Stomach (tissue), 9 donors: ENCODE measurements around the gene ZBTB2. TPM values are rescaled to one million over a fixed set of nuclear protein-coding genes. Genes with fewer than 3 reads are reported as not detected.

Experiments used
- DNase-seq, 2 donors: peaks; one replicate each; pipeline versions ENCODE4 v3.0.0 to v3.0.0-alpha.2; 2013 to 2019
- H3K27ac ChIP-seq, 5 donors: fragments of 200-600 bp in 4 of 5; sonication (generic) in 4 of 5; one replicate each; pipeline ENCODE4 v1.5.1; 2013 to 2019; ENCODE audit warnings: mild to moderate bottlenecking in 1 of 5, moderate library complexity in 1 of 5
- H3K27me3 ChIP-seq, 3 donors: fragments of 200-600 bp; sonication (generic); one replicate each; pipeline ENCODE4 v1.5.1; 2017 to 2019; ENCODE audit warnings: mixed run types in 1 of 3
- H3K36me3 ChIP-seq, 4 donors: fragments of 200-600 bp; sonication (generic); 1 replicate in 3 of 4; 2 replicates in 1 of 4; pipeline ENCODE4 v1.5.1; 2016 to 2019
- H3K4me1 ChIP-seq, 4 donors: fragments of 200-600 bp; sonication (generic); one replicate each; pipeline ENCODE4 v1.5.1; 2016 to 2019
- H3K4me3 ChIP-seq, 4 donors: fragments of 200-600 bp; sonication (generic) in 3 of 4; one replicate each; pipeline ENCODE4 v1.5.1; 2016 to 2019; ENCODE audit warnings: mild to moderate bottlenecking in 1 of 4
- H3K9me3 ChIP-seq, 4 donors: fragments of 200-600 bp; sonication (generic); one replicate each; pipeline ENCODE4 v1.5.1; 2016 to 2019
- EP300 ChIP-seq: sonication (generic); formaldehyde crosslinking; IDR thresholded peaks from one replicate; pipeline ENCODE4 v1.6.1; 2017; ENCODE audit warnings: antibody characterized with exemption
- POLR2A ChIP-seq, 4 donors: fragments of 450-650 bp; IDR thresholded peaks; one replicate each; pipeline ENCODE4 v1.6.1; 2016; ENCODE audit warnings: antibody characterized with exemption in 4 of 4, control low read depth in 2 of 4, mild to moderate bottlenecking in 1 of 4, moderate library complexity in 1 of 4
- POLR2AphosphoS5 ChIP-seq, 3 donors: sonication (generic); formaldehyde crosslinking; IDR thresholded peaks; one replicate each; pipeline ENCODE4 v1.6.1; 2016; ENCODE audit warnings: antibody characterized with exemption in 3 of 3
- WGBS, 5 donors: extraction: QIAGEN DNeasy Blood & Tissue Kit in 3 of 5; methylation state at CpG; one replicate each; pipeline versions ENCODE4 v1.1.5 to v1.1.7; 2013 to 2018; 5-methylcytosine and 5-hydroxymethylcytosine counted together
- intact Hi-C: fragments of 100-400 bp; cut with DNase I; formaldehyde crosslinking; loops from one replicate; pipeline ENCODE4 v1.15.1; 2023; ENCODE audit warnings: low total_unique reads
- polyA plus RNA-seq, 3 donors: library from polyadenylated mRNA; stranded (reverse); fragments of 200-250 nt; gene quantifications; one replicate each; pipeline ENCODE4 v1.2.3, GENCODE V29; 2013
- total RNA-seq, 5 donors: library from RNA; depleted of rRNA; stranded (reverse); fragments of >200 nt; gene quantifications; one replicate each; pipeline versions ENCODE4 v1.1.0 to v1.2.3, GENCODE V29; 2014 to 2016
- TF ChIP-seq, protein P1 (sequence below), 7 experiments: fragments of 450-650 bp in 4 of 7; fragments of 200-600 bp in 3 of 7; sonication (generic) in 3 of 7; IDR thresholded peaks; one replicate each; pipeline ENCODE4 v1.5.1; 2016 to 2019; ENCODE audit warnings: antibody characterized with exemption in 7 of 7, control low read depth in 2 of 7, mild to moderate bottlenecking in 1 of 7
- donor health status: healthy with polysubstance abuse.
- donor health status: Bipolar disorder and iron deficiency.
- donor health status: healthy.

The ZBTB2 gene
- total and polyA plus RNA-seq, 8 donors, result 0.89 to 19.1 (median 7.5) TPM

DNA sequence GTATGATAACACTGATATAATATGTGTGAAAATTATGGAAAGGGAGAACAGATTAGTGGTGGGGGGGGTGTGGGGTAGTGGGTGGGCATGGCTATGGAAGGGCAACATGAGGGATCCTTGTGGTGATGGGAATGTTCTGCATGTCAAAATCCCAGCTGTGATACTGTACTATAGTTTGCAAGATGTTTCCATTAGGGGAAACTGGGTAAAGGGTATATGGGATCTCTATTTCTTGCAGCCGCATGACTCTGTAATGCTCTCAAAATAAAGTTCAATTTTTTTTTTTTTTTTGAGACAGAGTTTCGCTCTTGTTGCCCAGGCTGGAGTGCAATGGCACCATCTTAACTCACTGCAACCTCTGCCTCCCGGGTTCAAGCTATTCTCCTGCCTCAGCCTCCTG is 14.3 kb downstream of the ZBTB2 start:
- H3K9me3 ChIP-seq, result no peaks in the 10 kb centered on the region
- peaks cover 0 to 21% (median 12%) of the 10 kb centered on the region in 4 donors for H3K4me1 ChIP-seq
- intact Hi-C loops, result no loop called here
- H3K27me3 ChIP-seq, result no peaks in the 10 kb centered on the region
- peaks cover 0 to 11% (median 8%) of the 10 kb centered on the region in 4 donors for H3K36me3 ChIP-seq
- WGBS, 5 donors, result 67 to 85% (median 79%) methylated on average over 3 of the region's 3 CpGs
- DNase-seq, result no peak
- H3K27ac ChIP-seq, result no peak overlapping the region
- H3K4me3 ChIP-seq, result no peak overlapping the region
- TF ChIP-seq POLR2AphosphoS5 (IDR thresholded peaks at IDR 0.05) (no peak), POLR2A (IDR thresholded peaks at IDR 0.05) (no peak)
- TF ChIP-seq, protein P1, sequence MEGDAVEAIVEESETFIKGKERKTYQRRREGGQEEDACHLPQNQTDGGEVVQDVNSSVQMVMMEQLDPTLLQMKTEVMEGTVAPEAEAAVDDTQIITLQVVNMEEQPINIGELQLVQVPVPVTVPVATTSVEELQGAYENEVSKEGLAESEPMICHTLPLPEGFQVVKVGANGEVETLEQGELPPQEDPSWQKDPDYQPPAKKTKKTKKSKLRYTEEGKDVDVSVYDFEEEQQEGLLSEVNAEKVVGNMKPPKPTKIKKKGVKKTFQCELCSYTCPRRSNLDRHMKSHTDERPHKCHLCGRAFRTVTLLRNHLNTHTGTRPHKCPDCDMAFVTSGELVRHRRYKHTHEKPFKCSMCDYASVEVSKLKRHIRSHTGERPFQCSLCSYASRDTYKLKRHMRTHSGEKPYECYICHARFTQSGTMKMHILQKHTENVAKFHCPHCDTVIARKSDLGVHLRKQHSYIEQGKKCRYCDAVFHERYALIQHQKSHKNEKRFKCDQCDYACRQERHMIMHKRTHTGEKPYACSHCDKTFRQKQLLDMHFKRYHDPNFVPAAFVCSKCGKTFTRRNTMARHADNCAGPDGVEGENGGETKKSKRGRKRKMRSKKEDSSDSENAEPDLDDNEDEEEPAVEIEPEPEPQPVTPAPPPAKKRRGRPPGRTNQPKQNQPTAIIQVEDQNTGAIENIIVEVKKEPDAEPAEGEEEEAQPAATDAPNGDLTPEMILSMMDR (IDR thresholded peaks at IDR 0.05), result no peak

DNA sequence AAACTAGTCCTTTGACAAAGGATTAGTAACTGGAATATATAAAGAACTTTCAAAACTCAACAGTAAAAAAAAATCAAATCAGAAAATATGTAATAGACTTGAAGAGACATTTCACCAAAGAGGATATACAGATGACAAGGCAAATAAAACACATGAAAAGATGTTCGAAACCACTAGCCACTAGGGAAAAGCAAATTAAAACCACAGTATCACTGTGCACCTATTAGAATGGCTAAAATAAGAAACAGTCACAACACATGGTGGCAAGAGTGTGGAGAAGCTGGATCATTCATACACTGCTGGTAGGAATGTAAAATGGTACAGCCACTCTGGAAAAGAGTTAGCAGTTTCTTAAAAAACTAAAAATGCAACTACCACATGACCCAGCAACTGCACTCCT is 14.9 kb downstream of the ZBTB2 start:
- TF ChIP-seq, protein P1 (IDR thresholded peaks at IDR 0.05), result no peak
- TF ChIP-seq EP300, result no peak
- no peak for TF ChIP-seq POLR2AphosphoS5 (IDR thresholded peaks at IDR 0.05)
- TF ChIP-seq POLR2A (IDR thresholded peaks at IDR 0.05), result no peak
- Histone ChIP-seq H3K4me1 (peaks cover 0 to 21% (median 12%) of the 10 kb centered on the region in 4 donors), H3K36me3 (peaks cover 2 to 18% (median 15%) of the 10 kb centered on the region in 4 donors), H3K27ac (no peak overlapping the region), H3K9me3 (no peaks in the 10 kb centered on the region), H3K4me3 (no peak overlapping the region), H3K27me3 (no peaks in the 10 kb centered on the region)
- 81 to 91% (median 82%) methylated on average over 1 of the region's 1 CpG for WGBS, 5 donors
- intact Hi-C loops, result no loop called here
- DNase-seq, result no peak

DNA sequence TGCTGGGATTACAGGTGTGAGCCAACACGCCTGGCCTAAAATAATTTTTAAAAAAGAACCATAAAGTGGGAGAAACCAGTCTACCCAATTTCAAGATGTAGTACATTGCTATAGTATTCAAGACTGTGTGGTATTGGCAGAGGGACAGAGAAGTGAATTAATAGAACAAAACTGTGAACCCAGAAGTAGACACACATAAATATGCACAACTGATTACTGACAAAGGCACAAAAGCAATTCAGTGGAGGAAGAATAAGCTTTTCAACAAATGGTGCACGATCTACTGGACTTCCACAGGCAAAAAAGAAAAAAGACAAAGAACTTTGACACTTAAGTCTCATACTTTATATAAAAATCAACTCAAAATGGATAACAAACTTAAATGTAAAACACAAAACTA is 15.5 kb downstream of the ZBTB2 start:
- Histone ChIP-seq H3K36me3 (peaks cover 8 to 24% (median 21%) of the 10 kb centered on the region in 4 donors), H3K4me1 (peaks cover 0 to 18% (median 11%) of the 10 kb centered on the region in 4 donors), H3K9me3 (no peaks in the 10 kb centered on the region), H3K4me3 (no peak overlapping the region), H3K27me3 (no peaks in the 10 kb centered on the region), H3K27ac (no peak overlapping the region)
- WGBS, 5 donors, result 95 to 100% (median 97%) methylated on average over 2 of the region's 2 CpGs
- TF ChIP-seq EP300 (no peak), POLR2AphosphoS5 (IDR thresholded peaks at IDR 0.05) (no peak), POLR2A (IDR thresholded peaks at IDR 0.05) (no peak)
- TF ChIP-seq, protein P1 (IDR thresholded peaks at IDR 0.05), result no peak
- no peak for DNase-seq
- intact Hi-C loops, result no loop called here

DNA sequence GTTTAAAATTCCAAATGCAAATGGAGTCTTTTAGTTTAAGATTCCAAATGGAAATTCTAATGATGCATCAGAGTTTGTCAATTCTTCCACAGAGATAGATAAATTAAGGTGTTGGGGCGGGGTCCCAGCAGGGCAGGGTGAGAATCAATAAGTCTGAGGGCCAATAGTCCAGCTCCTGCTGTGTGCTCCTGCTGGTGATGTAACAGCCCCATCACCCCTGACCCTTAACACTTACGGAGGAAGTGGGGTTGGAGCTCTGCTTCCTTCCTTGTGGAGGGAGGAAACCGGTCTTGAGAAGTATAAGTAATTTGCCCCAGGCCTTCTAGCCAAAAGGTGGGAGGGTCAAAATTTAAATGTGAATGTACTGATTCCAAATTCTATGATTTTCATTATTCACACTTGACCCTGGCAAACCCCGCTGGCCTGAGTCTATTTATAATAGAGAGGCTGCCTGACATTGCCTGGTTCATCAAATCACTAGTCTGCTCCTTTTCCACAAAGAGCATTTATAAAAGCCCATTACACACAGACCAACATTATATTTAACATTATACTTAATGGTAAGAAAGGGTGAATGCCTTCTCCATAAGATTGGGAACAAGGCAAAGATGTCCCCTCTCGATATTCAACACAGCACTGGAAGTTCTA is 17.2 kb downstream of the ZBTB2 start:
- H3K27ac ChIP-seq, result peak overlapping the region in 1 of 5 donors; percentile 42
- WGBS, 5 donors, result 72 to 85% (median 82%) methylated on average over 5 of the region's 5 CpGs
- no peaks in the 10 kb centered on the region for H3K27me3 ChIP-seq
- H3K9me3 ChIP-seq, result no peaks in the 10 kb centered on the region
- TF ChIP-seq, protein P1 (IDR thresholded peaks at IDR 0.05), result no peak
- TF ChIP-seq POLR2AphosphoS5 (IDR thresholded peaks at IDR 0.05) (no peak), EP300 (no peak), POLR2A (IDR thresholded peaks at IDR 0.05) (no peak)
- intact Hi-C loops, result no loop called here
- peaks cover 9 to 40% (median 34%) of the 10 kb centered on the region in 4 donors for H3K36me3 ChIP-seq
- peak in 1 of 2 donors; percentile 55 for DNase-seq
- no peak overlapping the region for H3K4me3 ChIP-seq
- peaks cover 0 to 14% (median 7%) of the 10 kb centered on the region in 4 donors for H3K4me1 ChIP-seq
